ENCODE results near the gene DCP1A. TPM values are rescaled to one million over a fixed set of nuclear protein-coding genes. Genes with fewer than 3 reads are reported as not detected.

Gene DCP1A
- total and polyA plus RNA-seq, 2 of the 13 experiments (the other 11 are each of a cell fraction or from before 2014, with no cell fraction given) = 14.2 to 41.2 TPM

GRCh38 chr3:53269888-53270880 lies 77.2 kb downstream of the DCP1A start (continued):
- TF ChIP-seq FOXO1 (CRISPR knock-in tag; IDR thresholded peaks at IDR 0.05) (0 out of 2 replicates have a peak, but pooled peaks have one; percentile 36), MNT (IDR thresholded peaks at IDR 0.05) (no peak), MYPOP (CRISPR knock-in tag; IDR thresholded peaks at IDR 0.05) (no peak), ZBTB40 (IDR thresholded peaks at IDR 0.05) (no peak), ZBTB40 (CRISPR knock-in tag; IDR thresholded peaks at IDR 0.05) (peak; percentile 67), ZBTB14 (CRISPR knock-in tag; IDR thresholded peaks at IDR 0.05) (no peak), MXD1 (CRISPR knock-in tag; IDR thresholded peaks at IDR 0.05) (no peak), RXRA (CRISPR knock-in tag; IDR thresholded peaks at IDR 0.05) (peak; percentile 83), ASH2L (IDR thresholded peaks at IDR 0.05; ENCODE audit: insufficient read length, low read depth, low read length) (no peak)
